HL-60 (cell line): Measurements from ENCODE around the gene POP4.

Experiments used
- GABPA ChIP-seq: IDR thresholded peaks from 2 replicates; pipeline ENCODE4 v1.6.1; 2012; ENCODE audit warnings: low read depth
- TF ChIP-seq, protein P1 (sequence below): IDR thresholded peaks from one replicate; pipeline ENCODE4 v1.5.1; 2011; ENCODE audit warnings: low read length, control low read depth, inconsistent platforms; ENCODE audit not compliant: insufficient read depth

DNA sequence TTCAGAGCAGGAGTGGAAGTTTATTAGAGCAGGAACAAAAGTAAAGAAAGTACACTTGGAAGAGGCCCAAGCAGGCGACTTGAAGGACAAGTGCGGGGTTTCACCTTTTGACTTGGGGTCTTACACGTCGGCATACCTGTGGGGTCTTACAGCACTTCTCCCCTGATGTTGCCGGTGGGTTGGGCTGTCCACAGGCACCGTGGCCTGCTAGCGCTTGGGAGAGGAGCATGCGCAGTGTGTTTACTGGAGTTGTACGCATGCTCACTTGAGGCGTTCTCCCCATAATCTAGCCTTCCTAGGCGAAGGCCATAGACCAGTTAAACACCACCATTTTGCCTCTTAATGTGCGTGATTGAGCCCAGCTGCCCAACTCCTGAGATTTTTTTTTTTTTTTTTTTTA, 34.1 kb downstream of the POP4 start:
- TF ChIP-seq, protein P1, sequence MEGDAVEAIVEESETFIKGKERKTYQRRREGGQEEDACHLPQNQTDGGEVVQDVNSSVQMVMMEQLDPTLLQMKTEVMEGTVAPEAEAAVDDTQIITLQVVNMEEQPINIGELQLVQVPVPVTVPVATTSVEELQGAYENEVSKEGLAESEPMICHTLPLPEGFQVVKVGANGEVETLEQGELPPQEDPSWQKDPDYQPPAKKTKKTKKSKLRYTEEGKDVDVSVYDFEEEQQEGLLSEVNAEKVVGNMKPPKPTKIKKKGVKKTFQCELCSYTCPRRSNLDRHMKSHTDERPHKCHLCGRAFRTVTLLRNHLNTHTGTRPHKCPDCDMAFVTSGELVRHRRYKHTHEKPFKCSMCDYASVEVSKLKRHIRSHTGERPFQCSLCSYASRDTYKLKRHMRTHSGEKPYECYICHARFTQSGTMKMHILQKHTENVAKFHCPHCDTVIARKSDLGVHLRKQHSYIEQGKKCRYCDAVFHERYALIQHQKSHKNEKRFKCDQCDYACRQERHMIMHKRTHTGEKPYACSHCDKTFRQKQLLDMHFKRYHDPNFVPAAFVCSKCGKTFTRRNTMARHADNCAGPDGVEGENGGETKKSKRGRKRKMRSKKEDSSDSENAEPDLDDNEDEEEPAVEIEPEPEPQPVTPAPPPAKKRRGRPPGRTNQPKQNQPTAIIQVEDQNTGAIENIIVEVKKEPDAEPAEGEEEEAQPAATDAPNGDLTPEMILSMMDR, result no peak
- no peak for TF ChIP-seq GABPA
